ENCODE results near the gene PEPD.

The PEPD gene

DNA sequence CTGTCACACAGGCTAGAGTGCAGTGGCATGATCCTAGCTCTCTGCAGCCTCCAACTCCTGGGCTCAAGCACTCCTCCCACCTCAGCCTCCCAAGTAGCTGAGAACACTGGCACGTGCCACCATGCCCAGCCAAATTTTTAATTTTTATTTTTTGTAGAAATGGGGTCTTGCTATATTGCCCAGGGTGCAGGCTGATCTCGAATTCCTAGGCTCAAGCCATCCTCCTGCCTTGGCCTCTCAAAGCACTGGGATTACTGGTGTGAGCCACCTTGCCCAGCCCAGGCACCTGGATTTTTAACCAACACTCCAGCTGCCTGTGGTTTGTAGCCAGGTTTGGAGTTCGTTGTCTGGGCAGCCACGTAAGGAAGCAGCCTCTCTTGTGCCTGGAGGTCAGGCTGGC lies 9.3 kb upstream of the PEPD start:
- Histone ChIP-seq H2AFZ (ENCODE audit: low read length) (no peak overlapping the region), H3K4me2 (ENCODE audit: low read depth, low read length) (no peak overlapping the region), H3K9me2 (replicated peaks; ENCODE audit: insufficient read depth, low read length) (no peaks in the 10 kb centered on the region), H3K4me3 (ENCODE audit: low read length) (no peak overlapping the region), H3F3A (ENCODE audit: insufficient read depth, low read length) (no peaks in the 10 kb centered on the region), H3K9me3 (replicated peaks; ENCODE audit: insufficient read depth, low read length) (no peaks in the 10 kb centered on the region), H3K27ac (ENCODE audit: low read length) (no peak overlapping the region), H3K27me3 (replicated peaks; ENCODE audit: insufficient read depth, low read length) (peaks cover 78% of the 10 kb centered on the region), H3K9ac (ENCODE audit: low read length) (no peak overlapping the region), H3K79me2 (ENCODE audit: low read length) (no peaks in the 10 kb centered on the region), H4K20me1 (ENCODE audit: insufficient read depth, low read length) (no peaks in the 10 kb centered on the region), H3K36me3 (replicated peaks; ENCODE audit: insufficient read depth, low read length) (no peaks in the 10 kb centered on the region), H3K4me1 (ENCODE audit: low read length) (no peaks in the 10 kb centered on the region)
- no peak for DNase-seq
- TF ChIP-seq, protein P1, sequence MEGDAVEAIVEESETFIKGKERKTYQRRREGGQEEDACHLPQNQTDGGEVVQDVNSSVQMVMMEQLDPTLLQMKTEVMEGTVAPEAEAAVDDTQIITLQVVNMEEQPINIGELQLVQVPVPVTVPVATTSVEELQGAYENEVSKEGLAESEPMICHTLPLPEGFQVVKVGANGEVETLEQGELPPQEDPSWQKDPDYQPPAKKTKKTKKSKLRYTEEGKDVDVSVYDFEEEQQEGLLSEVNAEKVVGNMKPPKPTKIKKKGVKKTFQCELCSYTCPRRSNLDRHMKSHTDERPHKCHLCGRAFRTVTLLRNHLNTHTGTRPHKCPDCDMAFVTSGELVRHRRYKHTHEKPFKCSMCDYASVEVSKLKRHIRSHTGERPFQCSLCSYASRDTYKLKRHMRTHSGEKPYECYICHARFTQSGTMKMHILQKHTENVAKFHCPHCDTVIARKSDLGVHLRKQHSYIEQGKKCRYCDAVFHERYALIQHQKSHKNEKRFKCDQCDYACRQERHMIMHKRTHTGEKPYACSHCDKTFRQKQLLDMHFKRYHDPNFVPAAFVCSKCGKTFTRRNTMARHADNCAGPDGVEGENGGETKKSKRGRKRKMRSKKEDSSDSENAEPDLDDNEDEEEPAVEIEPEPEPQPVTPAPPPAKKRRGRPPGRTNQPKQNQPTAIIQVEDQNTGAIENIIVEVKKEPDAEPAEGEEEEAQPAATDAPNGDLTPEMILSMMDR (IDR thresholded peaks at IDR 0.05; ENCODE audit: low read length) = no peak
- TF ChIP-seq EZH2phosphoT487 (IDR thresholded peaks at IDR 0.05; ENCODE audit: low read length) = no peak
- TF ChIP-seq EZH2 (optimal IDR thresholded peaks at IDR 0.05; ENCODE audit: low read depth, low read length) = no peak

DNA sequence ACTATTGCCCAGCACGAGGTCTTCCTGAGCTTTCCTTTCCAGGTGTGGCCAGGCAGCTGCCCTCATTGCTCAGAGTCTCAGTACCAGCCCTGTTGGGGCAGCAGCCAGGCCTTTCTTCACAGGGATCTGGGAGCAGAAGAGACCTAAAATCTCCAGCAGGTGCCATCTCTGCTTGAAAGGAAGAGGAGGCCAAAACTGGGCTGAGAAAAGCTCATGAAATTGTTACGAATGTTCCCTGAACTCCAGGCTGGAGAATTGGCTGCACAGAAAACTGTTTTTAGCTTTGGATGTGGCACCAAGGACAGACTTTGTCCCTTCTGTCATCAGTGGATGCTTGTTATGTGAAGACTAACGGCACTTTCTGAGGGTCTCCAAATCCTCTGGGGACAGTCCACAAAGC lies 8.7 kb upstream of the PEPD start:
- H3K79me2 ChIP-seq (ENCODE audit: low read length) = no peaks in the 10 kb centered on the region
- H3K9me3 ChIP-seq (replicated peaks; ENCODE audit: insufficient read depth, low read length) = no peaks in the 10 kb centered on the region
- TF ChIP-seq EZH2 (optimal IDR thresholded peaks at IDR 0.05; ENCODE audit: low read depth, low read length) (no peak), EZH2phosphoT487 (IDR thresholded peaks at IDR 0.05; ENCODE audit: low read length) (no peak)
- TF ChIP-seq, protein P1 (IDR thresholded peaks at IDR 0.05; ENCODE audit: low read length) = no peak

GRCh38 chr19:33529094-33529676 lies 7.6 kb upstream of the PEPD start:
- no peaks in the 10 kb centered on the region for H4K20me1 ChIP-seq (ENCODE audit: insufficient read depth, low read length)
- no peaks in the 10 kb centered on the region for H3F3A ChIP-seq (ENCODE audit: insufficient read depth, low read length)
- H3K9me3 ChIP-seq (replicated peaks; ENCODE audit: insufficient read depth, low read length) = no peaks in the 10 kb centered on the region
- H3K4me2 ChIP-seq (ENCODE audit: low read depth, low read length) = no peak overlapping the region
- no peak overlapping the region for H3K4me3 ChIP-seq (ENCODE audit: low read length)
- no peak overlapping the region for H3K9ac ChIP-seq (ENCODE audit: low read length)
- H3K9me2 ChIP-seq (replicated peaks; ENCODE audit: insufficient read depth, low read length) = no peaks in the 10 kb centered on the region
- H3K27ac ChIP-seq (ENCODE audit: low read length) = no peak overlapping the region
- no peak for TF ChIP-seq EZH2phosphoT487 (IDR thresholded peaks at IDR 0.05; ENCODE audit: low read length)
- no peak for TF ChIP-seq EZH2 (optimal IDR thresholded peaks at IDR 0.05; ENCODE audit: low read depth, low read length)
- TF ChIP-seq, protein P1 (IDR thresholded peaks at IDR 0.05; ENCODE audit: low read length) = no peak
- DNase-seq = no peak
- H2AFZ ChIP-seq (ENCODE audit: low read length) = no peak overlapping the region
- no peaks in the 10 kb centered on the region for H3K4me1 ChIP-seq (ENCODE audit: low read length)
- no peaks in the 10 kb centered on the region for H3K36me3 ChIP-seq (replicated peaks; ENCODE audit: insufficient read depth, low read length)
- H3K79me2 ChIP-seq (ENCODE audit: low read length) = no peaks in the 10 kb centered on the region
- peaks cover 78% of the 10 kb centered on the region for H3K27me3 ChIP-seq (replicated peaks; ENCODE audit: insufficient read depth, low read length)

More for the DNA sequence above, 8.7 kb upstream of the PEPD start:
- H3K9ac ChIP-seq (ENCODE audit: low read length) = no peak overlapping the region
- no peaks in the 10 kb centered on the region for H3K4me1 ChIP-seq (ENCODE audit: low read length)
- no peak for DNase-seq
- H3K4me3 ChIP-seq (ENCODE audit: low read length) = no peak overlapping the region
- no peak overlapping the region for H3K4me2 ChIP-seq (ENCODE audit: low read depth, low read length)
- H2AFZ ChIP-seq (ENCODE audit: low read length) = no peak overlapping the region
- no peaks in the 10 kb centered on the region for H3K36me3 ChIP-seq (replicated peaks; ENCODE audit: insufficient read depth, low read length)
- peaks cover 79% of the 10 kb centered on the region for H3K27me3 ChIP-seq (replicated peaks; ENCODE audit: insufficient read depth, low read length)
- H3K9me2 ChIP-seq (replicated peaks; ENCODE audit: insufficient read depth, low read length) = no peaks in the 10 kb centered on the region
- H3F3A ChIP-seq (ENCODE audit: insufficient read depth, low read length) = no peaks in the 10 kb centered on the region
- H3K27ac ChIP-seq (ENCODE audit: low read length) = no peak overlapping the region
- H4K20me1 ChIP-seq (ENCODE audit: insufficient read depth, low read length) = no peaks in the 10 kb centered on the region
